Inflammatory macrophage (primary cell): ENCODE results near the gene TOLLIP.
"Not testable (repeated sequence)": the region's sequence is repeated elsewhere in the genome, so short reads cannot be mapped to it uniquely, and the experiment has no call there.

Source experiments
- DNase-seq, 2 donors: peaks; one replicate each; pipeline ENCODE4 v3.0.0-alpha.2; 2020 to 2022

TOLLIP gene

DNA sequence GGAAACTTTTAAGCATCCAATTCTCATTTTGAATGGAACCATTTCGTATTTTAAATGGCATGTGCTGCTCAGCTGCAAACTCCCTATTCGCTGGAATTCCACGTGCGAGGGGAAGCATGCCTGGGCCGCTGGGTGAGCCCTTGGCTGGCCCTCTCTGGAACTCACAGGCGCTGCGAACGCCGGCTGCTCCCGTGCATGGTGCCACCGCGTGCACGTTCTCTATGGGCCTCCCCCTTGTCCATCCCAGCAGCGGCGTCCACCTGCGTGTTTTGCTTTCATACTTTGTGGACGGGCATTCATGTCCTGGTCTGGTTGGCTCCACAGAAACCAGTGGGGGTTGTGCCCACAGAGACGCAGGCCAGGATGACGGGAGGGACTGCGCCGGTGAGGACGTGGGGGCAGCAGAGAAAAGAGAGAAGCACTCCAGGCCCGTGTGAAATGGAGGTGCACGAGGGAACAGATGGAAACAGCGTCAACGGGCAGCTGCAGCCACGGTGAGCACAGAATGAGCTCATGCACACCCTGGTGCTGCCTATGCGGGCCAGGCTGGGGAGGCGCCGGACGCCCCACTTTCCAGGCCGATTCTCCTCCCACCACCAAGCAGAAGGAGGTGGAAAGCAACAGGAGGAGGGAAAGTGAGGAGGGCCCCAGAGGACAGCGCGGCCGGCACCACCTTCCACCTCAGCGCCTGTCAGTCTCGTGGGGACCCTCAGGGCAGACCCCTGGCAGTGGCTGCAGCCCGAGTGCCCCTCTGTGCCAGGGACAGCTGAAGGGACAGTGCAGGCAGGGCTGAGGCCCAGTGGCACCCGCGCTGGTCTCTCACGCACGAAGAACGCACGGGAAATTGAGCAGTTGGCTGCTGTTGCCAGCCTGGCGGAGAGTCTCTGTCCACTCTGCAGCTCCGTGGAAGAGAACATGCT lies 29.1 kb downstream of the TOLLIP start:
- no peak for DNase-seq

DNA sequence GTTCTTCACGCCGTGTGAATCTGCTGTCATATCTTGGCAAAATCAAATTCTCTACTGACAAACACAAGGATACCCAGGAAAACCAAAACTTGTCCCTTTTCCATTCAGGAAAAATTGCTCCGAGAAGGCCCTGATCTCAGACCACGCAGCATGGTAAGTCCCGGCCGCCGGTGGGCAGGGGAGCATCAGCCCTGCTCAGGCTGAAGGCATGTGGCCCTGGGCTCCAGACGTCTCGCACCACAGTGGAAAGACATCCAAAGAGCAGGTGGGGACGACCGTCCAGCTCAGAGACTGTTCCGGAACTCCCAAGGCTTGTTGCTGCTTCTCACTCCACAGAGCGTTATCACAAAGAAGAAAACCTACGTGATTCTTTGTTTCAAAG lies 29.8 kb downstream of the TOLLIP start:
- no peak for DNase-seq

DNA sequence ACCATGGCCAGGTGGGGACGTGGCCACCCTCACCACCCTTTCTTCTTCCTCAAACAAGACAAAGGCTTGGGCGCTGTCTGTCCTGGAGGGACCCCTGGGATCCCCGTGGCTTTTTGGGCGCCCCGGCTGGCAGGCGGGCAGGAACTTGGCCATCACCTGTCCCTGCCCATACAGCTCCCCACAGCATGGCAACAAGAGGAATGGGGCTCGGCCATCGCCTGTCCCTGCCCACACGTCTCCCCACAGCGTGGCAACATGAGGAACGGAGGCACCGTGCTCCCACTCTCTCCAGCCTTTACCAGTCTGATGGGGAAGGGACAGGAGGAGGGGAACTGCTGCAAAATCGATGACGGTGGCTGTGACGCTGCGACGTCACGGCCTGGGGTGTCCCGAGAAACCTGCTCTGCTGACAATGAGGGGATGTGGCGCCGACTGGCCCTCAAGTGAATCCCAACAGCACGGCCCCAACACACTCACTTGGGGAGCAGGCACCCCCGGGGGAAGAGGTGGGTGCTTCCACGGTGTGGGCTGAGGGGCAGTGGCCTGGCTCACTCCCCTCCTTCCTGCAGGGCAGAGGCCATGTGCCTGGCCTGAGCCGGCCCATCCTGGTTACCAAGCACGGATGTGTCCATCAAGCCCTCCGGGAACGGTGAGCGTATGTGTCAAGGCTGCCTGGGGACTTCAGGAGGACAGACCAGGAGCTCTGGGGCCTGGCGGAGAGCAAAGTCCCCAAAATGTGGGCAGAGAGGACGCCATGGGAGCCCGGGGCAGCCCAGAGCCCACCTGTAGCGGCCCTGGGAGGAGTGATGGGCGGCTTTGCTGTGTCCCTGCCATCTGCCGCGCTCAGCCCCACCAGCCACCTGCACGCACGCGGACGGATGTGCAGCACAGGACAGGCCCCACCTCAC lies 30.4 kb downstream of the TOLLIP start:
- no peak for DNase-seq

DNA sequence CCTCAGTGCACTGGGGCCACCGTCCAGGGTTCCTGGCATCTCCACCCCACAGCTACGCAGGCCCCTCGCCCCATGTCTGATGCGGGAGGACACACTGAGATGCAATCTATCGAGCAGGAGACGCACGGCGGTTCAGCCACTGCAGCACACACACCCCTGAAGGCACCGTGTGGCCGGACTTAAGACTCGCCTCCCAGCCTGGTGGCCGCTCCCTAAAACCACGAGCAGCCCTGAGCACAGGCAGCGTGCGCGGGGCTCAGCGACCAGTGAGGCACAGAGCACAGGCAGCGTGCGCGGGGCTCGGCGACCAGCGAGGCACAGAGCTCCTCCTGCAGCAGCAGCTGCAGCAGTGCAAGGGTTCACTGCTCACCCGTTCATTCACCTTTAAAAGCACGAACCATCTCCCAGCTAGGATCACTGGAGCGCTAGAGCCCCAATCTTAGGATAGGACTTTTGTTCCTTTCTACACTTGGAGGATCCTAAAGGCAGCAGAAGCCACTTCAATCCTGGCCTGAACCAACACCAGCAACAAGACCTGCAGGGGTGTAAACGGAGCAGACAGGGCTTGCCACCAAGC lies 31.4 kb downstream of the TOLLIP start:
- no peak for DNase-seq

DNA sequence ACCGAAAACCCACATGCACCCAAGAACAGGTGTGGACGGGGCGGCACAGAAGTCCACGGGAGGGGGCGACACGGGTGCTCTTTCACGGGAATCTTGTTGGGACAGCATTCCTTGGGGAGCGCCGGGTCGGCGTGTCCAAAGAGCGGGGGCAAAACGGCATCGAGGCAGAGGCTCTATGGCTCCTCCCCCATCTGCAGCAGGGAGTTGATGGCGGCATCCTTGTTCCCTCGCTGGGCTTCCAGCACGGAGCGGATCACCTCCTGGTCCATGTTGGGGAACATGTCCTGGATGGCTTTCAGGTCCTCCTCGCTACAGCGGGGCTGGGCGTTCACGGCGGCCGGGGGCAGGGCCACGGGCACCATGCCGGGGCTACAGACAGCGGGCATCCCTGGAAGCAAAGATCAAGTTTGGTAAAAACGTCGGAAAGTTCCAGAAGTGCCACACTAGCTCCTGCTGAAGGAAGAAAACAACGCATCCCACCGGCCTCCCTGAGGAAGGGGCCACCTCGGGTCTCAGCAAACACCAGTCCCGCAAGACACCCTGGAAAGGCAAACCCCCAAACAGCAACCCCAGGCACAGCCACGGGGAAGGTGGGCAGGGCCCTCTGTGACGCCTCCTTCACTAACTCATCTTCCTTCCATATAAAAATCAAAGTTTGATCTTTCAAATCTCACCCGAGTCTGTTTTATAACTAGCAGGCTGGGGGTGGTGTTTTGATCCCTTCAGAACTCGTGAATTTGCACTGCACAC lies 32.4 kb downstream of the TOLLIP start:
- no peak for DNase-seq

DNA sequence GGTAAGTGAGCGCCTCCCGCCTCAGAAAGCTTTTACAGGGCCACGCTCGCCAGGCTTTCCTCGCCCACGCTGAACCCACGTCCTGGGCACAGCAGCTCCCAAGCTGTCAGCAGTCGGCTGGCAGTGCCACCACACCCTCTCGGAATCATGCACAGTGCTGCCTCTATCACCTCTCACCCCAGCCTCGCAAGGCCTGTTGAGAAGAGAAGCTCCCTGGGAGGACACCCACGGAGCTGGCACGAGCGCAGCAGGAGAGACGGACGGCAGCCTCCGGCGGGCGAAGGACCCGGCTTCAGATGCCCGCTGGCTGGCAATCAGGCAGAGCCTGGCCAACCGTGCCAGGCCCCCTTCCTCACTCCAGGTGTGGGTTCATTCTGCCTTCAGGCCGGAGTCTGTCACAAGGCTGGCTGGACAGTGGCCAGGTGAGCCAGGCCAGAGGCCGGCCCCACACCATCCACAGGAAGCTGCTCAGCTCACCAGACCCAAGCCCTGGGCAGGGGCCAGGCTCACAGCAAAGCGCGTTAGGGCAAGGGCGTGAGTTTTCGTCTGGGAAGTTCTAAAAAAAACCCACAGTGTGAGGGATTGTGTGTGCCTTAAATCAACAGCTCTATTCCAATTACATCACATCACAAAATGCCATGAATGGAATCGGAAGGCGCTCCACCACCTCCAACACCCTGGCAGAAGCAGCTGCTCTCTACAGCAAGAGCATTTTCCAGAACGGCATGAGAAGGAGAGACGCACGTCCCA lies 33.2 kb downstream of the TOLLIP start:
- DNase-seq: no peak

DNA sequence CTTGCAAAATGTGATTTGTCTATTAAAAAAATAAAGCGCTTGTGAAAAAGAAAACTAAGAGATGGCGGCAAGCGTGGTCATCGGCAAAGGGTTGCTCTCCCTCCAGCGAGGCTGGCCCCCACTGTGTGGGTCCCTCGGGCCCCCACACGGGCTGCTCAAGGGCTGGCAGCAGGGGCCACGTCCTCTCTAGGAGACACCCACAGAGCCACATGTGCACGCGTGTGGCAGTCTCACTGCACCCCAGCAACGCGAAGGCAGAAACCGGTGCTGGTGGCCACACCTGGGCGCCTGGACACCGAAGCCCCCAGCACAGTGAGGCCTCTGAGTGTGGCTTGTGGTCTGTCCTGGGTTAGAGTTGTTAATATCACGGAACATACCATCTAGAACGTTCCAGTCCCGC lies 34.4 kb downstream of the TOLLIP start:
- no peak for DNase-seq

DNA sequence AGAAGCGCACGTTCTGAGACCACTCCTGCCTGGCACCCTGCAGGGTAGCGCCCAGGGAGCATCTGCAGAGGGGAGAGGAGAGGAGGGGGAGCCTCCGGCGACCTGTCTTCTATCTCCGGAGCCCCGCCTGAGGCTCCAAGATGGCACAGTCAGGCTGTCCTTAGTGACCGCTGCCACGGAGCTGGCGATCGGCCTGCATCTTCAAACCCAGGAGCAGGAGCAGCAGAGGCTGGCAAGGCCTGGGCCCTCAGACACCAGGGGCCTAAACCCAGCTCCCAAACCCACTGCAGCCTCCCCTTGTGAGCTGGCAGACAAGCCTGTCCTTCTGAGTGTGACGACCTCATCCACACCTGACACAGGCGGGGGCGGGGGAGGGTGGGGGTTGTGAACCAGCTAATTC lies 34.9 kb downstream of the TOLLIP start:
- DNase-seq: no peak

DNA sequence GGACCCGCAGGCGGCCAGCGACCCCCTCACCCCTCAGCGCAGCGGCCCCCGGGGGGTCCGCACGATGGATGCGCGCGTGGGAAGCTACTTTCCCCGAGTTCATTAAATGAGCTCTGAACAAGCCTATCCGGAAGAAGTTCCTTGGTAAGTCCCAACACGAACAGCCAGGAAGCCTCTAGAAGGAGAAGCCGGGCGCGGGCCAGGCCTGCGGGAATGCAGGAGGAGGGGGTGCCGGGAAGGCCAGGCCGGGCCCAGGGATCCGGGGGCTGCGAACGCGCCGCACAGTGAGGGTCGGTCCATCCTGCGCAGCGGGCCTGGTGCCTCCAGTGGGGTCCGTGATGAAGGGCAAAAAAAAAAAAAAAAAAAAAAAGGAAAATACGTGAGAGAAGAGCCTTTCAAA lies 36.9 kb downstream of the TOLLIP start:
- DNase-seq: no peak

DNA sequence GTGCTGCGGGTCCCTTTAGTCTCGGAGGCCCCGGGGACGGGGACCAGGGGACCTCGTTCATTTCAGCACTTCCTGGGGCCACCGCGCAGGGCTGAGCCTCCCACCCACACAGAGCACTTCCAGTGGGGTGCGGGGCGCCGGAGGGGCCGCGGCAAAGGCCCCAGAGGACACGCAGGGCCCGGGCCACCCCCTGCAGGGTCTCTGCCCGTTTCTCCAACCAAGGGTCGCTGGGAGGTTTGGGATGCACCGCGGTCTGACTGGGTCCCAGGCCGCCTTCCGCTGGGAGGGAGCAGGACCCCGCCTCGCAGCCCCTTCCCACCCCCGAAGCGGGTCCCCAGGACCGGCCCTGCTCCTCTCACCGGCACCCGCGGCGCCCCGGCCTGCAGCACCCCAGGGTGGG lies 37.5 kb downstream of the TOLLIP start:
- no peak for DNase-seq

DNA sequence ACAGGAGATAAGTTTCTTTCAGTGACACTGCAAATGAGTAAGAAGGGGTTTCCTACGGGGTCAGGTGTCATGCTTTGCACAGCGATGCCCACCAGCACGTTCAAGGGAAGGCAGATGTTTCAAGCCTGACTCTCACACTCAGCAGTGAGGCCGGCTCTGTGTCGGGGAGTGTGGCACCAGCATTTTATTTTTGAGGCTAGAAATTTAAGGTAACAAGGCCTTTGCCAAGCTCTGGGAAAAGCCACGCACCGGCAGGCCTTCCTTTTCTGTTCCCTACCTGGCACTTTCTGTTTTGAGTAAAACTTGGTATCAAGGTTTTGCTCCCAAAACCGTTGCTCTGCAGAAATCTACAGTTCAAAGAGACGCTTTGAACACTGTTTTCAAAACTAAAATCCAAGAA lies 38.0 kb downstream of the TOLLIP start:
- no peak for DNase-seq

DNA sequence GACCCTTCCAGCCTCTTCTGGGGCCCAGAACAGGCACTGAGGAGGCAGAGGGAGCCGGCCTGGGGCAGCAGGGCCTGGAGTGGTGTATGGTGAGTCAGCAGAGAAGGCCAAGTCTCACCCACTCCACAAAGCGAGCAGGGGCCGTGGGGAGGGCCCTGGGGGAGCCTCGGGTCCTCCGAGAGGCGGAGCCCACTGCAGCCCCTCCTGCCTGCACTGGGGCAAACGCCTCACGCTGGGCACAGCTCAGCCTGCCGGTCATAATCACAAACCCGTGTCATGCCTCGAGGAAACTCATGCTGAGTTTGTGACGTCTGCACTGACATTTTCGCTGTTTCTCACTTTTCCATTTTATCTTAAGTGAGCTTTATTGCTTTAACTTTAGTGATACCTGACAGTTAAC lies 38.4 kb downstream of the TOLLIP start:
- no peak for DNase-seq

DNA sequence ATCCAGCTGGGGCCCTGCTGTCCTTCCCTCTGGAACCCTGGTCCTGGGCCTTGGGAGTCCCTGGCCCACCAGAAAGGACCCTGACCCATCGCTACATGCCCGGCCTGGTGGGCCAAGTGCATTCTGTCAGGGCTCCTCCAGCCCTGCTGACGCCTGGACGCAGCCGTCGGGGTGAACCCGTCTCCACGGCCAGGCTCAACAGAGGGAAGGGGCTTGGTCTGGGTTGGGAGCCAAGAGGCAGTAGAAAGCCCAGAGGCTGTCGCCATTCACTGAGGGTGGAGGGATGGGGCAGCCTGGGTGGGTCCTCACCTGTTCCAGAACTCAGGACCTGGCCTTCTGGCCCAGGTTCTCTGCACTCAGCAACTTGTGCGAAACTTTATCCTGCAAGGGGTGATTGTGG lies 39.0 kb downstream of the TOLLIP start:
- no peak for DNase-seq

DNA sequence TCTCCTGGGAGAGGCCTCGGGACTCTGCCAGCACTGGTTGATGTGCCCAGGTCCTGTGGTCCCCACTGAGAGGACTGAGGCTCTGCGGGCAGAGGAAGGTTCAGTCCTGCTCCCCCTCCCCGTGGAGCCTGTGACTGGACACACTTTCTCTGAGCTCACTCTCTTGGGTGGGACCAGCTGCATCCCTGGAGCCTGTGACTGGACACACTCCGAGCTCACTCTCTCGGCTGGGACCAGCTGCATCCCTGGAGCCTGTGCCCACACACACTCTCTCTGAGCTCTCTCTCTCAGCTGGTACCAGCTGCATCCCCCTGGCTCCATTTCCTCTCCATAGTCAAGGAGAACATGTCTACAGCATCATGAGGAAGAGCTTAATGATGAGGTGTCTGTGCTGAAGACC lies 39.5 kb downstream of the TOLLIP start:
- no peak for DNase-seq

DNA sequence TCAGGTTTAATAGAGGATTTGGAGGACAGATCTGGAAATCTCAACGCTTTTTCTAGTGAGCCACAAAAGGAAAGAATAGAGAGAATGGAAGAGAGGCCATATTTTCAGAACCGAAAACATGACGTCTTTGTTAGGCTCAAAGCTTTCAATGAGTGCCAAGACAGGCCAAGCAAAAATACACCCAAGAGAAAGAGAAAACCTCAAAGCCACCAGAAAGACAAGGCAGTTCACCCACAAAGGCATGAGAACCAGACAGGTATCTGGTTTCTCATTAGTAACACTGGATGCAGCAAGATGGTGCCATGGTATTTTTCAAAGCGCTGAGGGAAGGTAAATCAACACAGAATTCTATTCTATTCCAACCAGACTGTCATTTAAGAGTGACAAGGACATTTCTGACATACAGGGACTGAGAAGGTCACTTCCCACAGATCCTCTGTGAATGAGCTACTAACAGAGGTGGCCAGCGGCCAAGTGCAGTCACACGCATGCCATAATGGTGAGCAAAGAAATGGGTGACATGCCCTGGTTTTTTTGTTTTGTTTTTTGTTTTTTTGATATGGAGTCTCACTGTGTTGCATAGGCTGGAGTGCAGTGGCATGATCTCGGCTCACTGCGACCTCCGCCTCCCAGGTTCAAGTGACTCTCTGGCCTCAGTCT lies 41.9 kb downstream of the TOLLIP start:
- DNase-seq: no peak

DNA sequence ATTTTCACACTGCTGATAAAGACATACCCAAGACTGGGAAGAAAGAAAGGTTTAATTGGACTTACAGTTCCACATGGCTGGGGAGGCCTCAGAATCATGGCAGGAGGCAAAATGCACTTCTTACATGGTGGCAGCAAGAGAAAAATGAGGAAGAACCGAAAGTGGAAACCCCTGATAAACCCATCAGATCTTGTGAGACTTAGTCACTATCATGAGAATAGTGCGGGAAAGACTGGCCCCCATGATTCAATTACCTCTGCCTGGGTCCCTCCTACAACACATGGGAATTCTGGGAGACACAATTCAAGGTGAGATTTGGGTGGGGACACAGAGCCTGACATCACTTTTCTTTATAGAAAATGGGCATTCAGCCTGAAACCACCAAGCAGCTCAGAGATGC lies 42.5 kb downstream of the TOLLIP start:
- peak in 1 of 2 donors; percentile 36 for DNase-seq

DNA sequence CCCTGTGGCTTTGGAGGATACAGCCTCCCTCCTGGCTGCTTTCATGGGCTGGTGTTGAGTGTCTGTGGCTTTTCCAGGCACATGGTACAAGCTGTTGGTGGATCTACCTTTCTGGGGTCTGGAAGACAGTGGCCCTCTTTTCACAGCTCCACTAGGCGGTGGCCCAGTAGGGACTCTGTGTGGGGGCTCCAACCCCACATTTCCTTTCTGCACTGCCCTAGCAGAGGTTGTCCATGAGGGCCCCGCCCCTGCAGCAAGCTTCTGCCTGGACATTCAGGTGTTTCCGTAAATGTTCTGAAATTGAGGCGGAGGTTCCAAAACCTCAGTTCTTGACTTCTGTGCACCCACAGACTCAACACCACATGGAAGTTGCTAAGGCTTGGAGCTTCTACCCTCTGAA lies 44.0 kb downstream of the TOLLIP start:
- not testable (repeated sequence) for DNase-seq

DNA sequence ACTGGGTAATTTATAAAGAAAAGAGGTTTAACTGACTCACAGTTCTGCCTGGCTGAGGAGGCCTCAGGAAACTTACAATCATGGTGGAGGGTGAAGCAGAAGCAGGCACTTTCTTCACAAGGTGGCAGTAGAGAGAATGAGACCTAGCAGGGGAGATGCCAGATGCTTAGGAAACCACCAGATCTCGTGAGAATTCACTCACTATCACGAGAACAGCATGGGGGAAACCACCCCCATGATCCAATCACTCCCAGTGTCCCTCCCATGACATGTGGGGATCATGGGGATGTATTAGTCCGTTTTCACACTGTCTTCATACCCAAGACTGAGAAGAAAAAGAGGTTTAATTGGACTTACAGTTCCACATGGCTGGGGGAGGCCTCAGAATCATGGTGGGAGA lies 45.0 kb downstream of the TOLLIP start:
- DNase-seq: peak; percentile 68 to 77

DNA sequence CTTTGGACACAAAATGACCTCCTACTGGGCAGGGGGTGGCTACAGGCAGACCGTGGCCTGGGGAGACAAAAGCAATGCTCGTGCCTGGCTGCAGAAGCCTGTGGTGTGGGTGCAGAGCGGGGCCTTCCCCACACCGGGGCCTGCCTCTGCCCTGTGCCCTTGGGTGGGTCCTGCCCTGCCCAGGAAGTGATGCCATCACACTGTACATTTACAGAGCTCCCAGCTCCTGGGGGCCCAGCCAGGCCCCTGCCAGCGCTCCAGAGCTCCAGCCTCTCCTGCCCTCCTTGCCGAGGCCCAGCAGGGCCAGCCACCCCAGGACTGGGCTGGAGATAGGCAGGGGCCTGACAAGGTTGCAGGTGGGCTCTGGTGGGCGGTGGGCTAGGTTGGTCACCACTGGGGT lies 46.4 kb downstream of the TOLLIP start:
- peak in 1 of 2 donors; percentile 5 for DNase-seq

DNA sequence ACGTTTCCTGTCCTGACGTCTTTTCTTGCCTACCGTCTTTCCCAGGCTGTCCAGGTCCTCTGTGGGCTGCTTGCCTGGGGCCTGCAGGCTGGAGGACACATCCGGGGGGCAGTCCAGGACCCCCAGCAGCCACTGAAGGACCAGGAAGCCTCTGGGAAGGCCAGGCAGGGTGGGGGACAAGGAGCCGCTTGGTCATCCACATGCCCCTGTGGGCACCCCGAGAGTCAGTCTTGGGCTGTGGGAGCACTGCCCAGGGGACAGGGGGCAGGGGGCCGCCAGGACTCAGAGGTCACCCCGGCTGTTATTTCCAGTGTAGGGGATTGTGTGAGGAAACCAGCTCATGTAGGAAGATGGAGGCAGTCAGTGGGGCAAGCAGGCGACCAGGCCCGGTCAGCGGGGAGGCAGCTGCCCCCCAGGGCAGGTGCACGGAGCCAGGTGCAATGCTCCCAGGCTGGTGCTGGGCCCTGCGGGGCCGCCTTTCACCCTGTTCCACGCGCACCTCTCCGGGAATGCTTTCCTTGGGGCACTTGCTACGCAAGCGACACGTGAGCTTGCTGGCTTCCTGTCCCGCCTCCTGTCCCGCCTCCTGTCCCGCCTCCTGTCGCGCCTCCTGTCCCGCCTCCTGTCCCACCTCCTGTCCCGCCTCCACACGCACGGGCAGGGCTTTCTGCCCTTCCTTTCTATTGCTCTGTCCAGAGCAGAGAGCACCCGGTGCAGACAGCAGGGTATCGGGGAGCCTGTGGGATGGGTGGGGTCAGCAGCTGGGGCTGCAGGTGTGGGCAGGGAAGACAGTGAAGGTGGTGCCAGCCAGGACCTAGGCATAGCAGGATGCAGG lies 47.0 kb downstream of the TOLLIP start:
- DNase-seq: peak; percentile 84 to 90
